Heart right ventricle (tissue), 16 donors: ENCODE measurements around the gene GID8. TPM values are rescaled to one million over a fixed set of nuclear protein-coding genes. Genes with fewer than 3 reads are reported as not detected.

Experiments
- ATAC-seq, 8 donors: fragments of 200-7000 bp; cut with Tn5 transposase; one replicate each; pipeline ENCODE4 v1.9.1; 2020; ENCODE audit warnings: mild to moderate bottlenecking in 8 of 8, moderate library complexity in 8 of 8, moderate number of reproducible peaks in 1 of 8
- DNase-seq, 2 donors: peaks; one replicate each; pipeline ENCODE4 v3.0.0-alpha.2; 2020
- H3K27ac ChIP-seq, 10 donors: fragments of 200-600 bp; sonication (generic) in 2 of 10; one replicate each; pipeline versions ENCODE4 v1.5.0 to v1.8.0; 2020 to 2022; ENCODE audit warnings: mild to moderate bottlenecking in 3 of 10
- H3K27me3 ChIP-seq, 7 donors: fragments of 200-600 bp; one replicate each; pipeline ENCODE4 v1.8.0; 2021 to 2022; ENCODE audit warnings: mild to moderate bottlenecking in 2 of 7
- H3K36me3 ChIP-seq, 9 donors: fragments of 200-600 bp; sonication (generic) in 1 of 9; one replicate each; pipeline versions ENCODE4 v1.5.0 to v1.8.0; 2020 to 2022; ENCODE audit warnings: mild to moderate bottlenecking in 2 of 9
- H3K4me1 ChIP-seq, 9 donors: fragments of 200-600 bp; sonication (generic) in 1 of 9; one replicate each; pipeline versions ENCODE4 v1.5.0 to v1.8.0; 2020 to 2022; ENCODE audit warnings: mild to moderate bottlenecking in 4 of 9
- H3K4me3 ChIP-seq, 10 donors: fragments of 200-600 bp; sonication (generic) in 2 of 10; one replicate each; pipeline versions ENCODE4 v1.5.0 to v1.8.0; 2020 to 2022; ENCODE audit warnings: mild to moderate bottlenecking in 7 of 10, moderate library complexity in 2 of 10
- H3K9me3 ChIP-seq, 11 donors: fragments of 200-600 bp in 10 of 11; sonication (generic) in 2 of 11; one replicate each; pipeline versions ENCODE4 v1.5.0 to v1.8.0; 2013 to 2022; ENCODE audit warnings: mild to moderate bottlenecking in 2 of 11, control low read depth in 1 of 11, moderate library complexity in 1 of 11
- CTCF ChIP-seq, 9 donors: fragments of 200-600 bp; sonication (generic) in 2 of 9; IDR thresholded peaks; one replicate each; pipeline versions ENCODE4 v1.5.0 to v1.8.0; 2021 to 2022; ENCODE audit warnings: antibody characterized with exemption in 9 of 9, mild to moderate bottlenecking in 5 of 9, moderate library complexity in 1 of 9
- WGBS, 2 donors: extraction: QIAGEN DNeasy Blood & Tissue Kit; methylation state at CpG; one replicate each; pipeline ENCODE4 v1.1.7; 2013; ENCODE audit warnings: inconsistent platforms in 1 of 2; 5-methylcytosine and 5-hydroxymethylcytosine counted together
- intact Hi-C, 10 donors: fragments of 100-400 bp; cut with DNase I; formaldehyde crosslinking; loops; one replicate each; pipeline versions ENCODE4 v1.11.1 to v1.14.2; 2022
- polyA plus RNA-seq, 2 donors: library from polyadenylated mRNA; stranded (reverse); fragments of 200-250 nt; gene quantifications; one replicate each; pipeline ENCODE4 v1.2.3, GENCODE V29; 2013
- total RNA-seq, 10 donors: library from RNA; stranded (reverse); fragmentation: NEBNext Ultra II Directional in 3 of 10; extraction: Animal tissue kit (Norgen Biotek cat#: 25700) in 3 of 10; gene quantifications; one replicate each; pipeline versions ENCODE4 v1.2.1 to v1.2.4, GENCODE V29; 2021 to 2023
- donor health status: Arrhythmogenic right ventricular cardiomyopathy.
- donor health status: ischemic (EF 13 %, LVEDD 7.1; RV severe dilation, severe dysfunction).
- donor health status: healthy with polysubstance abuse.
- donor health status: DM: no; HTN: yes; CAD: no.
- donor health status: DM: no; HTN: no; CAD: no.
- donor health status: ischemic (EF 25% LVEDD 6.9; RV normal size, moderate dysfunction).
- donor health status: ischemic (EF 25% LVEDD 5.7; RV mildly dilated, moderate dysfunction).
- donor health status: healthy.
- donor health status: DM: yes; HTN: yes; CAD: no.
- donor health status: Ischemic cardiomyopathy.
- donor health status: ischemic (EF 35%, LVEDD 5.7; RV mildly dilated, moderate dysfunction).
- donor health status: nonischemic (EF 11% LVEDD 7.7; RV severe dilation, severe dysfunction).
- donor health status: DM: yes; HTN: yes; CAD: no.
- donor health status: PGD.
- donor health status: ischemic (EF 29% LVEDD 5.4; RV normal size, mild dysfunction).
- donor health status: nonischemic (EF 23%, LVEDD 6.1; RV moderate dilation, normal function).

The GID8 gene
- total and polyA plus RNA-seq, 12 donors, result 7.0 to 19.9 (median 16.4) TPM

- Histone ChIP-seq H3K4me1 (no peaks in the 10 kb centered on the region), H3K9me3 (no peaks in the 10 kb centered on the region), H3K36me3 (no peaks in the 10 kb centered on the region), H3K4me3 (no peak overlapping the region), H3K27me3 (peaks cover 6 to 89% (median 78%) of the 10 kb centered on the region in 7 donors), H3K27ac (no peak overlapping the region)
- intact Hi-C loops, result no loop called here
- 71 to 77% methylated on average over 11 of the region's 11 CpGs for WGBS, 2 donors
- ATAC-seq, result no peak
- TF ChIP-seq CTCF (IDR thresholded peaks at IDR 0.05), result no peak
- no peak for DNase-seq
These were observed 57.5 kb downstream of the GID8 start for GRCh38 chr20:62995481-62995880.

GRCh38 chr20:62995898-62996595, 58.1 kb downstream of the GID8 start:
- DNase-seq (peak in 1 of 2 donors; percentile 6), ATAC-seq (peak in 1 of 8 donors; percentile 42)
- WGBS, 2 donors, result 80 to 82% methylated on average over 25 of the region's 25 CpGs

GRCh38 chr20:62996596-62996982, 58.6 kb downstream of the GID8 start:
- H3K27me3 ChIP-seq, result peaks cover 6 to 91% (median 78%) of the 10 kb centered on the region in 7 donors
- ATAC-seq, result no peak
- no peaks in the 10 kb centered on the region for H3K36me3 ChIP-seq
- H3K27ac ChIP-seq, result no peak overlapping the region
- intact Hi-C loops, result no loop called here
- no peaks in the 10 kb centered on the region for H3K9me3 ChIP-seq
- 88% methylated on average over 14 of the region's 14 CpGs for WGBS, 2 donors
- no peak overlapping the region for H3K4me3 ChIP-seq
- no peaks in the 10 kb centered on the region for H3K4me1 ChIP-seq
- peak in 1 of 2 donors; percentile 0 for DNase-seq
- TF ChIP-seq CTCF (IDR thresholded peaks at IDR 0.05), result no peak

More at GRCh38 chr20:62995898-62996595, 58.1 kb downstream of the GID8 start:
- no peaks in the 10 kb centered on the region for H3K36me3 ChIP-seq
- no peak overlapping the region for H3K4me3 ChIP-seq
- TF ChIP-seq CTCF (IDR thresholded peaks at IDR 0.05), result no peak
- peaks cover 6 to 91% (median 78%) of the 10 kb centered on the region in 7 donors for H3K27me3 ChIP-seq
- H3K27ac ChIP-seq, result no peak overlapping the region
- no peaks in the 10 kb centered on the region for H3K4me1 ChIP-seq
- no peaks in the 10 kb centered on the region for H3K9me3 ChIP-seq
- intact Hi-C loops, result no loop called here

GRCh38 chr20:62997417-62998035, 59.6 kb downstream of the GID8 start:
- Histone ChIP-seq H3K9me3 (no peaks in the 10 kb centered on the region), H3K4me3 (no peak overlapping the region), H3K4me1 (no peaks in the 10 kb centered on the region), H3K27me3 (peaks cover 6 to 92% (median 79%) of the 10 kb centered on the region in 7 donors), H3K27ac (no peak overlapping the region), H3K36me3 (no peaks in the 10 kb centered on the region)
- ATAC-seq, result no peak
- TF ChIP-seq CTCF (IDR thresholded peaks at IDR 0.05), result no peak
- 25 to 27% methylated on average over 20 of the region's 20 CpGs for WGBS, 2 donors
- peak in 1 of 2 donors; percentile 12 for DNase-seq
- intact Hi-C loops, result no loop called here

Other genes with a start within 250 kb of the GID8 start
- gene NTSR1, start 229.3 kb upstream of the GID8 start, total RNA-seq, result under 1 TPM in 2 of 10 donors, not detected in 8; 0.08 TPM
- gene NTSR1, start 229.3 kb upstream of the GID8 start, polyA plus RNA-seq, result not detected
- gene MRGBP, start 141.7 kb upstream of the GID8 start, total RNA-seq, result 1 to 10 TPM; 6.8 to 10.0 (median 8.1) TPM
- gene MRGBP, start 141.7 kb upstream of the GID8 start, polyA plus RNA-seq, result 10 to 100 TPM in 1 of 2 donors, 1 to 10 TPM in 1; 6.5 to 10.8 TPM
- 10 to 100 TPM; 13.0 to 37.5 (median 16.8) TPM for gene OGFR, start 133.3 kb upstream of the GID8 start, total RNA-seq
- gene OGFR, start 133.3 kb upstream of the GID8 start, polyA plus RNA-seq, result 10 to 100 TPM; 17.7 to 34.5 TPM
- 1 to 10 TPM in 8 of 10 donors, under 1 TPM in 2; 0.45 to 3.6 (median 1.8) TPM for gene COL9A3, start 121.1 kb upstream of the GID8 start, total RNA-seq
- gene COL9A3, start 121.1 kb upstream of the GID8 start, polyA plus RNA-seq, result 10 to 100 TPM in 1 of 2 donors, 1 to 10 TPM in 1; 4.5 to 15.2 TPM
- 1 to 10 TPM; 3.5 to 8.3 (median 6.5) TPM for gene TCFL5, start 76.3 kb upstream of the GID8 start, total RNA-seq
- 1 to 10 TPM; 2.5 to 3.4 TPM for gene TCFL5, start 76.3 kb upstream of the GID8 start, polyA plus RNA-seq
- 10 to 100 TPM; 31.4 to 44.6 (median 37.6) TPM for gene DIDO1, start 11.6 kb upstream of the GID8 start, total RNA-seq
- gene DIDO1, start 11.6 kb upstream of the GID8 start, polyA plus RNA-seq, result 10 to 100 TPM; 16.0 to 21.9 TPM
- gene SLC17A9, start 14.6 kb downstream of the GID8 start, total RNA-seq, result 1 to 10 TPM in 4 of 10 donors, under 1 TPM in 6; 0.19 to 3.6 (median 0.62) TPM
- gene SLC17A9, start 14.6 kb downstream of the GID8 start, polyA plus RNA-seq, result 1 to 10 TPM; 2.3 to 8.3 TPM
- not detected for gene BHLHE23, start 68.8 kb downstream of the GID8 start, total RNA-seq
- under 1 TPM in 1 of 2 donors, not detected in 1; 0.03 TPM for gene BHLHE23, start 68.8 kb downstream of the GID8 start, polyA plus RNA-seq